ENCODE data around the gene C6orf132. TPM values are rescaled to one million over a fixed set of nuclear protein-coding genes. Genes with fewer than 3 reads are reported as not detected.
A peak's percentile ranks its signal among the peaks of the same experiment; 100 is the strongest.
"Not testable (repeated sequence)": the region's sequence is repeated elsewhere in the genome, so short reads cannot be mapped to it uniquely, and the experiment has no call there.

The C6orf132 gene
- total RNA-seq, 1 donor from 2014 or later, result 2.0 TPM

- intact Hi-C loops (cut with DNase I), result no loop called here
- DNase-seq (ENCODE audit: missing footprints), result no peak
- ATAC-seq, result no peak
Measured at GRCh38 chr6:42162812-42163211, 20.4 kb upstream of the C6orf132 start.

- intact Hi-C loops (cut with DNase I), result no loop called here
- no peak for ATAC-seq
- no peak for DNase-seq (ENCODE audit: missing footprints)
Measured at GRCh38 chr6:42162384-42162783, 20.0 kb upstream of the C6orf132 start.

DNA sequence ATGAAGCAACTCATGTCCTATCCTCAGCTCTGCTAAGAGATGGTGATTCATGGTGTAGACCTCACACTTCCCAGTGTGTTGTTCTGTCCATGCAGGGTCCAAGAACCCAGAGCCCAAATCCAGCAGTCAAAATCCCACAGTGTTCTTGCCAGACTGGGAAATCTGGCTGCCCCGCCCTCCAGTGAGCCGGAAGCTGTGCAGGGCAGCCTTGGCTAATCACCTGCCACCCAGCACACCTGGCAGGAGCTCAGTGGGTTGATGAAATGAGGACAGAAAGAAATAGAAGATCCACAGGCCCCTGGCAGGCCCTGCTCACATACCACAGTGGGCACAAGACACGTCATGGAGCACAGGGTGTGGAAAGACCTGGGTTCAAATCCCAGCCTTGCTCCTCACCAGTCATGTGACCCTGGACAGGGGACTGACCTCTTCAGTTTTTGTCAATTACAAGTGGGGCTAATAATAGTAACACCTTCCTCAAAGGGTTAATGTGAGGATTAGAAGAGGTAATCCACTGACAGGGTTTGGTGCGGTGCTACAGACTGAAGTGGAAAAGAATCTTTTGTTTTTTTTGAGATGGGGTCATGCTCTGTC is 17.1 kb upstream of the C6orf132 start:
- DNase-seq (ENCODE audit: missing footprints) (no peak), ATAC-seq (no peak)
- intact Hi-C loops (cut with DNase I), result no loop called here

- DNase-seq (ENCODE audit: missing footprints), result no peak
- intact Hi-C loops (cut with DNase I), result no loop called here
Measured at GRCh38 chr6:42158631-42159030, 16.2 kb upstream of the C6orf132 start.

GRCh38 chr6:42158011-42158410 is 15.6 kb upstream of the C6orf132 start:
- intact Hi-C loops (cut with DNase I), result no loop called here
- DNase-seq (ENCODE audit: missing footprints), result no peak
- peak; percentile 46 for ATAC-seq

More at GRCh38 chr6:42158631-42159030, 16.2 kb upstream of the C6orf132 start:
- no peak for ATAC-seq

DNA sequence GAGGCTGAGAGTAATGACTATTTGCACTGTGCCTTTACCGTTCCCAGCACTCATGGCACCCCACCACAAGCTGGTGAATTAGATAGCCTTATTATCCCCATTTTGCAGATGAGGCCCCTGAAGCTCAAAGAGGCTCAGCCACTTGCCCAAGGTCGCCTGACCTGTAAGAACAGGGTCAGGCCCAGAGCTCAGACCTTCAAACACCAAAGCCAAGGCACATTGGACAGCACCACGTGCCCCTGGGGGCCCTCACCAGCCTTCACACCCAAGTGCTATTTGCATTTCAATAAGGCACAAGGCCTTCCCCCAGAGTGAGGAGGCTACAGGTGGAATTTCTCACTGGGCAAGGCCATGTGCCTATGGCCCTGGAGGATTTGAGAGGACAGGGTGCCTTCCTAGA is 14.2 kb upstream of the C6orf132 start:
- ATAC-seq (no peak), DNase-seq (ENCODE audit: missing footprints) (no peak)
- intact Hi-C loops (cut with DNase I), result no loop called here

DNA sequence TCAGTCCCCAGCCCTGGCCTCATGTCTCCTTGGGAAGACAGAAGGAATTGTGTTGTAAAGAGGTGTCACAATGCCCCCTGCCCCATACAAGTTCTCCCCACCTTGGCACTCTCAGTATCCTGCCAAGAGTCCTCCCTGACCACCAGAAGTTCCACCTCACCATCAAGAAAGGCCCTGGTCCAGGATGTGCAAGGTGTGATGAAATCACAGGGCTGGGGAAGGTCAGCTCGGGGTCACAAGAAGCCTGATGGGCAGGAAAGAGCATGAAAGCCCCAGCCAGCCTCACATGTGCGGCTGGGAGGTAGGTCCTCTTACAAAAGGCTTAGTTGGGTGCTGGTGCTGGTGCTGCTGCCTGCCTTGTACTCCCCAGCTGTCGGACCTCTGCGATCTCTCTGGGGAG is 12.9 kb upstream of the C6orf132 start:
- intact Hi-C loops (cut with DNase I), result no loop called here
- ATAC-seq, result no peak
- no peak for DNase-seq (ENCODE audit: missing footprints)

DNA sequence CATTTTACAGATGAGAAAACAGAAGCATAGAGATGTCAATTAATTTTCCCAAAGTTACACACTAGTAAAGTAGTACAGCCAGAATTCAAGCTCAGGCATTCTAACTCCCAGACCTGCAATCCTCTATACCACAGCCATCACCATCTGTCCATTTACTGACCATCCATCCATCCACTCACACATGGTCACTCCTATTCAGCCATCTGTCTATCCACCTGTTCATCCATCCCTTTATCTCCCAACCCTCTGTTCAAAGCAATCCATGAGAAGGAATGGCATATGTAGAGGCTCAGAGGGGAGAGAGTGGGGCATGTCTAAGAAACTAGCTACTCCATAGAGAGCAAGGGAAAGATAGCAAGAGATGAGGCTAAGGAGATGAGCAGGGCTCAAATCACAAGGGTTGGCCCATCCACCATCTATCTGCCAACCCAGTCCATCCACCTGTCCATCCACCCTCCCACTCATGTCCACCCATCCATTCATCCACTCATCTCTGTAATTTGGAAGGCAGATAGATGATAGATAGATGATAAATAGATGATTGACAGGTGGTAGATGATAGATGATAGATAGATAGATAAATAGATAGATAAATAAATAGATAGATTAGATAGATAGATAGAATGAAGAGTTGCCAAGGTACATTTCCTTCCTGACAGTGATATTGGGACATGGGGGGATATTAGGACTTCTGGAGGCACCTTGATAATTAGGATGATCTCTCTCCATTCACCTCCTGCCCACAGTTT is 12.2 kb upstream of the C6orf132 start:
- no peak for DNase-seq (ENCODE audit: missing footprints)
- intact Hi-C loops (cut with DNase I), result no loop called here
- no peak for ATAC-seq

DNA sequence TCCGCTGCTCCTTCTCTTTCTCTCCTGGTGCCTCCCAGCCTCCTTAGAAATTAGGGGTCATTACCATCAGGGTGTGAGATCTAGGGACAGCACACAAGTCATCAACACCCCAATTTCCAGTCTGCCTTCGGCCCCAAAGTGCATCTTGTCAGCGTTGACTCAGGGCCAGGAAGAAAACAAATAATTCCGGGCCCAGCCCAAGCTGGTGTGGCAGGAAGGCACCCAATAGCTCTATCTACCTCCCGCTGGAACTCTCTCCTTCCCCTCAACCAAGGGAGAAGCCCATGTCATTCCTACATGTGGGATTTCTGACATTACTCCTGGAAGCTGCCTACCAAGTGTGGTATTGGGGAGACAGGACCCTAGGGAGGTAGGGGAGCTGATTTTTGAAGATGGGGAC is 11.5 kb upstream of the C6orf132 start:
- no peak for ATAC-seq
- DNase-seq (ENCODE audit: missing footprints), result no peak
- intact Hi-C loops (cut with DNase I), result no loop called here

GRCh38 chr6:42152528-42153213 is 10.3 kb upstream of the C6orf132 start:
- DNase-seq (ENCODE audit: missing footprints); intact Hi-C loops (cut with DNase I); ATAC-seq: not testable (repeated sequence)

GRCh38 chr6:42152024-42152423 is 9.6 kb upstream of the C6orf132 start:
- intact Hi-C loops (cut with DNase I), result no loop called here
- ATAC-seq, result no peak
- no peak for DNase-seq (ENCODE audit: missing footprints)

- no peak for ATAC-seq
- intact Hi-C loops (cut with DNase I), result no loop called here
- no peak for DNase-seq (ENCODE audit: missing footprints)
Measured at GRCh38 chr6:42150254-42150653, 7.8 kb upstream of the C6orf132 start.

- ATAC-seq, result peak; percentile 34
- intact Hi-C loops (cut with DNase I), result no loop called here
- DNase-seq (ENCODE audit: missing footprints), result no peak
Measured at GRCh38 chr6:42148058-42148457, 5.6 kb upstream of the C6orf132 start.

DNA sequence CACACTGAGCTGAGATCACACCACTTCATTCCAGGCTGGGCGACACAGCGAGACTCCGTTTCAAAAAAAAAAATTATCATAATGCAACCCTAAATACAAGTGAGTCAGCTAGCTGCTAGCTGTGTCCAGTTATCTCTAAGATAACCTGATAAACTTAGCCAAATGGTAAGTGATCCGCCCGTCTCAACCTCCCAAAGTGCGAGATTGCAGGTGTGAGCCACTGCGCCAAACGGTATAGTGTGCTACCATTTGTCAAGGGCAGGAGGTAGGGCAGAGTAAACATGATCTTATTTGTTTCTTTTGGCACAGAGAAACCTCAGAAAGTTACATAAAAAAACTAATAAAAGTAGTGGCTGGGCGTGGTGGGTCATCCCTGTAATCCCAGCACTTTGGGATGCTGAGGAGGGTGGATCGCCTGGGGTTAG is 4.7 kb upstream of the C6orf132 start:
- DNase-seq (ENCODE audit: missing footprints) (no peak), ATAC-seq (no peak)
- intact Hi-C loops (cut with DNase I), result no loop called here

DNA sequence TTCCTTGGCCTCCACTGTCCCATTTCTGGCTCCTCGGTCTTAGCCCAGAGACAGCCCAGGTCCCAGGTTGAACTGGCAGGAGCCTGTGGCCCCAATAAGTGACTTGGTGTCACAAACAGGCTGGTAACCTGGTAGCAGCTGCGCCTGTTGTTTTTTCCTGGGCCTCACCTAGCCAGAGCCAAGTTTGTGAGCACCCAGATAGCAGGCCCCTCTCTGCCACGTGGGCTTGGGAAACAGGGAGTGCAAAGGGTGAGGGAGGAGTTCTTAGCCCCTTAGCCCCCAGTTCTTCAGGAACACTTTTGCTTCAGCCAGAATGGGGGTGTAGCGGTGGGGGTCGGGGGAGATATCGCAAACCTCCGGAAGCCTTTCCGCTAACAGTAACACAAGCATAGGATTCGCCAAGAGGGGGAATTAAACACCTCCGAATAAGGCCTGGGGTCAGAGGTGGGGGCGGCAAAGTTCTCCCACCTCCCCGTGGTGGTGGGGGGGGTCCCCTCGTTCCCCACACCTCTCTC is 760 bp downstream of the C6orf132 start:
- intact Hi-C loops (cut with DNase I), result no loop called here
- ATAC-seq, result peak; percentile 15
- no peak for DNase-seq (ENCODE audit: missing footprints)

GRCh38 chr6:42140756-42141602 is 1.4 kb downstream of the C6orf132 start:
- ATAC-seq (no peak), DNase-seq (ENCODE audit: missing footprints) (no peak)
- intact Hi-C loops (cut with DNase I), result no loop called here

DNA sequence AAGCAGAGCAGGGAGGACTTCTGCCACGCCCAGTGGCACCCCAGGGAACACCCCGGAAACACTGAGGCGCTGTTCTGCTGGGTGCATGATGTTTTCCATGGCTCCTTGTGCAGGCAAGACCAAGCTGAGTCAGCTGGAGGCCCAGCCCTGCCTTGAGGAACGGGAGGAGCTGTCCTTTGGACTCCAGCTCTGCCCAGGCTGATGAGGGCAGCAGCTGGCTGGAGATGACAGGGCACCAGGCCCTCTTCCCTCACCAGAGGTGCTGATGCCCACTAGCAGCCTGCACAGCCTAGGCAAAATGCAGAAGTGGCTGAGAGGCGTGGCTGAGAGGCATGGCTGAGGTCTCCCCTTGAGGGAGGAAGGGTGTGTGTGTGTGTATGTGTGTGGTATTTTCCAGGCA is 2.4 kb downstream of the C6orf132 start:
- ATAC-seq (no peak), DNase-seq (ENCODE audit: missing footprints) (no peak)
- intact Hi-C loops (cut with DNase I), result no loop called here

DNA sequence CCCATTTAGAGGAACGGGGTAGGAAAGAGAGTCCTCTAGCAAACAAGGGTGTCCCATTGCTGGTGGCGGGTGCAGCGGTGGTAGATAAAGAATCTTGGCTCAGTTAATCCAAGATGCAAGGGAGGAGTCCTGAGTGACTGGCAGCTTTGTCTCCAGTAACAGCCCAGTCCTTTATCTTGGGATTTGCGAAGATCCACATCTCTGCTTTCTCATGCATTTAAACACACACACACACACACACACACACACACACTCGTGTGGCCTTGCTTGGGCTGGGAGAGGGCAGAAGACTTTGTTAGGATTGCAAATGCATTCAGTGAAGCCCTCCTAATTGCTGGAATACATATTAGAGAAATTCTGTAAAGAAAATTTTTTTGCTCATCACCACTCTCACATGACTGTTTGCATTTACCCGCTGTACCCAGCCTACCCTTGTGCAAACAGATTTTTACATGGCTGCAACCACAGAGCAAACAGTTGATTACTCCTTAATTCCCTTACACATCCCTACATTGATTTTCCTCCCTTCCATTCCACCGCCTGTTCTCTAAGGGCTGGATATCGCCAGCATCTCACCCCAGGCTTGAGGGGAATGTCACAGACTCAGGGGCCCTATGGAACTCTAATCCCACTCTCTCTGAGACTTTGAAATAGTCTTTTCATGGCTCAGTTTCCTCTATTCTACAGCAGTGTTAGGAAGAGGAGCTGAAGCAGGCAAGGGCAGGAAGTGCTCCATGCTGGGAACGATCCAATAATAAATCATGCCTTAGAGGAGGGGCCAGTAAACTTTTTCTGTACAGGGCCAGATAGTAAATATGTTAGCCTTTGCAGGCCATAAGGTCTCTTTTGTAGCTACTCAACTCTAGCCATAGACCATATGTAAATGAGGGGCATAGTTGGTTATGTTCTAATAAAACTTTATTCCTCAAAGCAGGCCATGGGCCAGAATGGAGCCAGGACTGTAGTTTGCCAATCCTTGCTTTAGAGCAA is 3.5 kb downstream of the C6orf132 start:
- no peak for DNase-seq (ENCODE audit: missing footprints)
- ATAC-seq, result no peak
- intact Hi-C loops (cut with DNase I), result no loop called here

All from Right ventricle myocardium inferior (tissue), 1 donor.